NB4 (cell line): Measurements from ENCODE around the gene EXOC6B.

ENCODE experiments used
- MYC ChIP-seq: IDR thresholded peaks from 2 replicates; pipeline ENCODE4 v1.6.1; 2011; ENCODE audit warnings: low read depth, low read length
- POLR2A ChIP-seq: IDR thresholded peaks from 2 replicates; pipeline ENCODE4 v1.6.1; 2011; ENCODE audit warnings: mild to moderate bottlenecking; ENCODE audit not compliant: insufficient read length; ENCODE audit errors: extremely low read depth
- TF ChIP-seq, protein P1 (sequence below): IDR thresholded peaks from one replicate; pipeline ENCODE4 v1.5.1; 2012; ENCODE audit warnings: low read depth, low read length
- TF ChIP-seq, protein P2 (sequence below): IDR thresholded peaks from 2 replicates; pipeline ENCODE4 v1.6.1; 2011; ENCODE audit warnings: low read depth, low read length

DNA sequence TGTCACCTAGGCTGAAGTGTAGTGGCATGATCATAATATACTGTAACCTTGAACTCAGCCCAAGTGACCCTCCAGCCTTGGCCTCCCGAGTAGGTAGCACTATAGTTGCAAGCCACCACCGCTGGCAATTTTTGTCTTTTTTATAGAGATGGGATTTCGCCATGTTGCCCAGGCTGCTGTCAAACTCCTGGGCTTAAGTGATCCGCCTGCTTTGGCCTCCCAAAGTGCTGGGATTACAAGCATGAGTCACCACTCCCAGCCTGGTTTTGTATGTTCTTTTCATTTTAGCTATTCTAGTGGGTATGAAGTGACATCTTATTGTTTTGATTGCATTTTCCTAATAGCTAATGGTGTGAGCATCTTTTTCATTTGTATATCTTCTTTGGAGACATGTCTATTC, 11.3 kb upstream of the EXOC6B start:
- TF ChIP-seq, protein P1, sequence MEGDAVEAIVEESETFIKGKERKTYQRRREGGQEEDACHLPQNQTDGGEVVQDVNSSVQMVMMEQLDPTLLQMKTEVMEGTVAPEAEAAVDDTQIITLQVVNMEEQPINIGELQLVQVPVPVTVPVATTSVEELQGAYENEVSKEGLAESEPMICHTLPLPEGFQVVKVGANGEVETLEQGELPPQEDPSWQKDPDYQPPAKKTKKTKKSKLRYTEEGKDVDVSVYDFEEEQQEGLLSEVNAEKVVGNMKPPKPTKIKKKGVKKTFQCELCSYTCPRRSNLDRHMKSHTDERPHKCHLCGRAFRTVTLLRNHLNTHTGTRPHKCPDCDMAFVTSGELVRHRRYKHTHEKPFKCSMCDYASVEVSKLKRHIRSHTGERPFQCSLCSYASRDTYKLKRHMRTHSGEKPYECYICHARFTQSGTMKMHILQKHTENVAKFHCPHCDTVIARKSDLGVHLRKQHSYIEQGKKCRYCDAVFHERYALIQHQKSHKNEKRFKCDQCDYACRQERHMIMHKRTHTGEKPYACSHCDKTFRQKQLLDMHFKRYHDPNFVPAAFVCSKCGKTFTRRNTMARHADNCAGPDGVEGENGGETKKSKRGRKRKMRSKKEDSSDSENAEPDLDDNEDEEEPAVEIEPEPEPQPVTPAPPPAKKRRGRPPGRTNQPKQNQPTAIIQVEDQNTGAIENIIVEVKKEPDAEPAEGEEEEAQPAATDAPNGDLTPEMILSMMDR = no peak
- TF ChIP-seq POLR2A (no peak), MYC (no peak)
- TF ChIP-seq, protein P2, sequence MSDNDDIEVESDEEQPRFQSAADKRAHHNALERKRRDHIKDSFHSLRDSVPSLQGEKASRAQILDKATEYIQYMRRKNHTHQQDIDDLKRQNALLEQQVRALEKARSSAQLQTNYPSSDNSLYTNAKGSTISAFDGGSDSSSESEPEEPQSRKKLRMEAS = no peak
